HCT116 (cell line): ENCODE measurements around the gene SMNDC1. TPM values are rescaled to one million over a fixed set of nuclear protein-coding genes. Genes with fewer than 3 reads are reported as not detected.

Experiments
- ATAC-seq: fragments of 200-7000 bp; cut with Tn5 transposase; 2 replicates; pipeline ENCODE4 v1.9.1; 2020; ENCODE audit warnings: mild to moderate bottlenecking, moderate library complexity
- BruUV-seq: library from RNA; stranded (reverse); fragments of 400-500 nt; replicated peaks from 2 replicates; lab custom pipeline; 2021; lab: Mats Ljungman, UMichigan
- CTCF ChIA-PET: fragments of 300-600 bp; sonication (Branson Sonifier 250); formaldehyde crosslinking; loops from one replicate; lab custom pipeline; 2021; ENCODE audit warnings: antibody characterized with exemption; lab: Charles Lee
- POLR2A ChIA-PET: fragments of 300-600, 350-600 bp; sonication (Branson Sonifier 250); formaldehyde crosslinking; loops from one replicate; lab custom pipeline; 2021; ENCODE audit warnings: antibody characterized with exemption; lab: Charles Lee
- RAD21 ChIA-PET, 2 experiments: fragments of 300-600 bp; sonication (Branson Sonifier 250); formaldehyde crosslinking; loops; one replicate each; lab custom pipeline; 2023; ENCODE audit warnings: low total read pairs in 2 of 2; ENCODE audit not compliant: uncharacterized antibody in 2 of 2, unreplicated experiment in 2 of 2, low non-redundant PET in 1 of 2; lab: Charles Lee
- DNase-seq: peaks from one replicate; pipeline ENCODE4 v3.0.0-alpha.2; 2010; ENCODE audit warnings: low read depth, low spot score
- H2AFZ ChIP-seq: fragments of 200-600 bp; shearing (Covaris generic), sonication (generic); 2 replicates; pipeline ENCODE4 v1.6.1; 2017; ENCODE audit warnings: low read depth, mixed run types, mixed read lengths, antibody characterized with exemption, low read length; ENCODE audit not compliant: poor library complexity, severe bottlenecking
- H3K27ac ChIP-seq: 2 replicates; pipeline ENCODE4 v1.5.1; 2012; ENCODE audit warnings: low read depth, low read length
- H3K27me3 ChIP-seq: fragments of 200-600 bp; sonication (generic); 2 replicates; pipeline ENCODE4 v1.6.1; 2016; ENCODE audit warnings: mixed run types, low read length, mixed read lengths; ENCODE audit not compliant: insufficient read depth
- H3K36me3 ChIP-seq, 2 experiments: fragments of 200-500 bp in 1 of 2; fragments of 200-600 bp in 1 of 2; sonication (Bioruptor generic) in 1 of 2; sonication (generic) in 1 of 2; 2 replicates each; pipeline versions ENCODE4 v1.5.1 to v1.6.1; 2014 to 2016; ENCODE audit warnings: low read length in 2 of 2, inconsistent platforms in 1 of 2, mixed read lengths in 1 of 2, mixed run types in 1 of 2; ENCODE audit not compliant: insufficient read depth in 2 of 2, control insufficient read depth in 1 of 2
- H3K4me1 ChIP-seq, 2 experiments: fragments of 200-600 bp in 1 of 2; sonication (generic) in 1 of 2; 2 replicates each; pipeline versions ENCODE4 v1.5.1 to v1.6.1; 2012 to 2017; ENCODE audit warnings: low read length in 2 of 2, inconsistent platforms in 1 of 2, mild to moderate bottlenecking in 1 of 2, mixed read lengths in 1 of 2, mixed run types in 1 of 2, moderate library complexity in 1 of 2; ENCODE audit not compliant: insufficient read depth in 2 of 2, control insufficient read depth in 1 of 2
- H3K4me2 ChIP-seq: fragments of 200-600 bp; sonication (generic); 2 replicates; pipeline ENCODE4 v1.6.1; 2017; ENCODE audit warnings: mixed run types, low read length, mixed read lengths
- H3K4me3 ChIP-seq, 2 experiments: fragments of 200-600 bp in 1 of 2; sonication (generic) in 1 of 2; replicated peaks in 1 of 2; 2 replicates each; pipeline ENCODE4 v1.5.1; 2011 to 2016; ENCODE audit warnings: low read length in 2 of 2, control low read depth in 1 of 2, low read depth in 1 of 2, mild to moderate bottlenecking in 1 of 2, mixed read lengths in 1 of 2, mixed run types in 1 of 2
- H3K79me2 ChIP-seq: fragments of 200-600 bp; sonication (generic); 2 replicates; pipeline ENCODE4 v1.6.1; 2017; ENCODE audit warnings: mild to moderate bottlenecking, mixed run types, low read length, moderate library complexity, mixed read lengths; ENCODE audit not compliant: insufficient read depth
- H3K9ac ChIP-seq: fragments of 200-600 bp; sonication (generic); 2 replicates; pipeline ENCODE4 v1.6.1; 2016; ENCODE audit warnings: low read length, mixed read lengths
- H3K9me2 ChIP-seq: fragments of 200-600 bp; sonication (generic), shearing (Covaris generic); 2 replicates; pipeline ENCODE4 v1.6.1; 2017; ENCODE audit warnings: mixed run types, mild to moderate bottlenecking, moderate library complexity; ENCODE audit not compliant: insufficient read depth
- H3K9me3 ChIP-seq, 2 experiments: fragments of 200-500 bp in 1 of 2; fragments of 200-600 bp in 1 of 2; sonication (Bioruptor generic) in 1 of 2; sonication (generic) in 1 of 2; 2 replicates each; pipeline ENCODE4 v1.6.1; 2014 to 2017; ENCODE audit warnings: low read length in 2 of 2, mixed read lengths in 2 of 2, inconsistent platforms in 1 of 2, low read depth in 1 of 2, mild to moderate bottlenecking in 1 of 2, mixed run types in 1 of 2, moderate library complexity in 1 of 2; ENCODE audit not compliant: control insufficient read depth in 1 of 2, insufficient read depth in 1 of 2
- H4K20me1 ChIP-seq: fragments of 200-600 bp; sonication (generic), shearing (Covaris generic); 2 replicates; pipeline ENCODE4 v1.6.1; 2017; ENCODE audit warnings: mixed run types, mild to moderate bottlenecking, moderate library complexity; ENCODE audit not compliant: insufficient read depth
- EZH2 ChIP-seq: fragments of 200-600 bp; sonication (generic); IDR thresholded peaks from 2 replicates; pipeline ENCODE4 v1.6.1; 2017; ENCODE audit warnings: antibody characterized with exemption, mixed run types
- FOSL1 ChIP-seq: IDR thresholded peaks from 2 replicates; pipeline ENCODE4 v1.6.1; 2012; ENCODE audit warnings: low read depth
- SP1 ChIP-seq: IDR thresholded peaks from 2 replicates; pipeline ENCODE4 v1.6.1; 2012; ENCODE audit warnings: low read depth
- ZNF274 ChIP-seq: fragments of 200-500 bp; sonication (Bioruptor generic); IDR thresholded peaks from 2 replicates; pipeline ENCODE4 v1.6.1; 2014; ENCODE audit warnings: mild to moderate bottlenecking, low read depth, low read length, inconsistent platforms
- intact Hi-C: fragments of 100-400 bp; cut with micrococcal nuclease; formaldehyde crosslinking; loops from 2 replicates; pipeline ENCODE4 v1.10.0; 2022
- total RNA-seq: library from RNA; stranded (reverse); gene quantifications from one replicate; pipeline ENCODE4 v1.2.1, GENCODE V29; 2021; ENCODE audit not compliant: unreplicated experiment

SMNDC1 gene
- total RNA-seq, 1 experiment from 2014 or later, result 61.7 TPM

- intact Hi-C loops, result no loop called here
- H3K4me2 ChIP-seq, result no peak overlapping the region
Observed at GRCh38 chr10:110267276-110267675, 37.4 kb downstream of the SMNDC1 start.

GRCh38 chr10:110265573-110266193, 39.0 kb downstream of the SMNDC1 start:
- Histone ChIP-seq H3K9me2 (no peaks in the 10 kb centered on the region), H2AFZ (no peak overlapping the region), H3K4me2 (no peak overlapping the region), H3K79me2 (no peaks in the 10 kb centered on the region), H3K36me3 (no peaks in the 10 kb centered on the region; a peak in 1 of 4 replicates), H3K4me3 (no peak overlapping the region), H3K9me3 (no peaks in the 10 kb centered on the region), H4K20me1 (no peaks in the 10 kb centered on the region), H3K27me3 (no peaks in the 10 kb centered on the region), H3K4me1 (no peaks in the 10 kb centered on the region), H3K9ac (no peak overlapping the region), H3K27ac (no peak overlapping the region)
- intact Hi-C loops, result no loop called here
- DNase-seq (no peak), ATAC-seq (no peak)
- no peak for TF ChIP-seq ZNF274
- no peak for TF ChIP-seq EZH2
- TF ChIP-seq FOSL1, result no peak
- RAD21 ChIA-PET, result no interaction called here
- no TSS peak for BruUV-seq
- POLR2A ChIA-PET, result no interaction called here
- CTCF ChIA-PET, result interaction anchor here (1.0 kb wide), 1 partner anchor 335 kb away, joined by 3 read pairs; no protein-coding TSS in a partner anchor

More at GRCh38 chr10:110267276-110267675, 37.4 kb downstream of the SMNDC1 start:
- ChIA-PET POLR2A (no interaction called here), CTCF (no interaction called here), RAD21 (no interaction called here)
- DNase-seq (no peak), ATAC-seq (no peak)
- no peak overlapping the region for H3K4me3 ChIP-seq
- no peaks in the 10 kb centered on the region for H3K79me2 ChIP-seq
- no peaks in the 10 kb centered on the region for H4K20me1 ChIP-seq
- no peak for TF ChIP-seq SP1
- no peaks in the 10 kb centered on the region for H3K4me1 ChIP-seq
- no peak overlapping the region for H3K27ac ChIP-seq
- H2AFZ ChIP-seq, result no peak overlapping the region
- H3K27me3 ChIP-seq, result no peaks in the 10 kb centered on the region
- BruUV-seq, result no TSS peak
- H3K9me2 ChIP-seq, result no peaks in the 10 kb centered on the region
- no peaks in the 10 kb centered on the region for H3K36me3 ChIP-seq
- H3K9ac ChIP-seq, result no peak overlapping the region
- H3K9me3 ChIP-seq, result no peaks in the 10 kb centered on the region
